ENCODE results near the gene TTC27.
"Not testable (repeated sequence)": the region's sequence is repeated elsewhere in the genome, so short reads cannot be mapped to it uniquely, and the experiment has no call there.

Gene TTC27

GRCh38 chr2:32721376-32721775 lies 93.5 kb downstream of the TTC27 start:
- DNase-seq, result no peak

GRCh38 chr2:32723467-32724079 lies 95.7 kb downstream of the TTC27 start:
- DNase-seq, result no peak

- not testable (repeated sequence) for DNase-seq
These were observed 98.8 kb downstream of the TTC27 start for GRCh38 chr2:32726678-32727077.

GRCh38 chr2:32727157-32727556 lies 99.3 kb downstream of the TTC27 start:
- no peak for DNase-seq

- DNase-seq, result not testable (repeated sequence)
These were observed 103.1 kb downstream of the TTC27 start for GRCh38 chr2:32730958-32731357.

- DNase-seq, result no peak
These were observed 104.3 kb downstream of the TTC27 start for GRCh38 chr2:32732120-32732519.

GRCh38 chr2:32732912-32733472 lies 105.1 kb downstream of the TTC27 start:
- no peak for DNase-seq

- DNase-seq, result no peak
These were observed 107.5 kb downstream of the TTC27 start for GRCh38 chr2:32735348-32735747.

- DNase-seq, result no peak
These were observed 111.1 kb downstream of the TTC27 start for GRCh38 chr2:32738939-32739338.

GRCh38 chr2:32739664-32740063 lies 111.8 kb downstream of the TTC27 start:
- no peak for DNase-seq

GRCh38 chr2:32741575-32741974 lies 113.7 kb downstream of the TTC27 start:
- DNase-seq, result no peak

GRCh38 chr2:32742376-32742775 lies 114.5 kb downstream of the TTC27 start:
- DNase-seq, result no peak

GRCh38 chr2:32743480-32744236 lies 115.8 kb downstream of the TTC27 start:
- DNase-seq, result no peak

- no peak for DNase-seq
These were observed 117.3 kb downstream of the TTC27 start for GRCh38 chr2:32745191-32745590.

GRCh38 chr2:32745675-32746074 lies 117.8 kb downstream of the TTC27 start:
- DNase-seq, result no peak

- DNase-seq, result no peak
These were observed 118.8 kb downstream of the TTC27 start for GRCh38 chr2:32746669-32747068.

- DNase-seq, result no peak
These were observed 120.3 kb downstream of the TTC27 start for GRCh38 chr2:32748158-32748557.

GRCh38 chr2:32750880-32751279 lies 123.0 kb downstream of the TTC27 start:
- no peak for DNase-seq

- no peak for DNase-seq
These were observed 124.4 kb downstream of the TTC27 start for GRCh38 chr2:32752205-32752604.

- no peak for DNase-seq
These were observed 125.1 kb downstream of the TTC27 start for GRCh38 chr2:32752952-32753351.

- not testable (repeated sequence) for DNase-seq
These were observed 126.8 kb downstream of the TTC27 start for GRCh38 chr2:32754676-32755075.

GRCh38 chr2:32755666-32756065 lies 127.8 kb downstream of the TTC27 start:
- DNase-seq, result no peak

GRCh38 chr2:32756074-32756727 lies 128.4 kb downstream of the TTC27 start:
- DNase-seq, result no peak

GRCh38 chr2:32758232-32758631 lies 130.4 kb downstream of the TTC27 start:
- DNase-seq, result no peak

Measured in NCI-H1694 treated with DMSO at 0.1 percent for 48 hours (cell line).